NT2/D1 (cell line): ENCODE measurements around the gene RPN2.

Source experiments
- DNase-seq: peaks from one replicate; pipeline ENCODE4 v3.0.0-alpha.2; 2011; ENCODE audit warnings: low read depth, low spot score
- H3K27me3 ChIP-seq: 2 replicates; pipeline ENCODE4 v1.6.0; 2011; ENCODE audit warnings: mild to moderate bottlenecking; ENCODE audit not compliant: insufficient read length, insufficient read depth
- H3K36me3 ChIP-seq: 2 replicates; pipeline ENCODE4 v1.6.1; 2011; ENCODE audit warnings: mild to moderate bottlenecking, low read length, mixed read lengths; ENCODE audit not compliant: insufficient read depth, insufficient read length
- H3K4me1 ChIP-seq: 2 replicates; pipeline ENCODE4 v1.5.1; 2011; ENCODE audit not compliant: insufficient read depth, insufficient read length
- H3K4me3 ChIP-seq: 2 replicates; pipeline ENCODE4 v1.5.1; 2011; ENCODE audit warnings: low read depth; ENCODE audit not compliant: insufficient read length
- H3K9ac ChIP-seq: 2 replicates; pipeline ENCODE4 v1.6.0; 2011; ENCODE audit warnings: low read depth; ENCODE audit not compliant: insufficient read length
- H3K9me3 ChIP-seq: 2 replicates; pipeline ENCODE4 v1.5.1; 2011; ENCODE audit warnings: mild to moderate bottlenecking, low read length; ENCODE audit not compliant: insufficient read depth
- SUZ12 ChIP-seq: IDR thresholded peaks from 2 replicates; pipeline ENCODE4 v1.6.1; 2011; ENCODE audit not compliant: insufficient read length, insufficient read depth; ENCODE audit errors: extremely low read depth
- YY1 ChIP-seq: IDR thresholded peaks from 2 replicates; pipeline ENCODE4 v1.6.1; 2011; ENCODE audit not compliant: insufficient read length, insufficient read depth
- ZNF274 ChIP-seq: IDR thresholded peaks from 2 replicates; pipeline ENCODE4 v1.6.1; 2011; ENCODE audit warnings: mild to moderate bottlenecking, low read depth, low read length

The RPN2 gene

DNA sequence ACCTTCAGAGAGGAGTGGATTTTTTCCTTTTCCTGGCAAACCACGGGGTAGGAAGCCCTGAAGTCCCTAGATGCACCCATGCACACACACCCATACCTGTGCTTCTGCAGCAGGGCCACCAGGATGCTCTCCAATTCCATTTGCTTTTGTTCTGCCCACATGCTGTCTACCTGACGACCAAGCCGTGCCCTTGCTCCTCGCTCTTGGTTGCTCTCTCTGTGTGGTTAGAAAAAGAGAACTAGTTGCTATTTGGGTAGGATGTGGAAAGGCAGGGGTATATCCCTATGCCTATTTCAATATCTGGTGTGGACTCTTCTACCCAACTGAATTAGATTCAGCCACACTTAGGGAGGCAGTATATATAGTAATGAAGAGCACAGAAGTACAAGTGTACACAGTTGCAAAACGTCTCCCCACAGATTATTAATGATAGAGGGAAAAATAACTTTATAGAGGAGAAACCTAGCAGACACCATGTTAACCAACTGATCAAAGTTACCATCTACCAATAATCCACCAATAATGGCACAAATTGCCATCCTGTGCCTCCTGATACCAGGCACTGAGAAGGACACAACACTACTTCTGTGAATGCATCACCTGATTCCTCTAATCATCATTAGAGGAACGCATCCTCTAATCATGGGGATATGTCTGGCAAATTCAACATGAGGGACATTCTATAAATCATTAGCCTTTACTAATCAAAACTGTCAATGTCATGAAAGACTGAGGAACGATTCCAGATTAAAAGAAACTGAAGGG, 75.2 kb downstream of the RPN2 start:
- Histone ChIP-seq H3K36me3 (no peaks in the 10 kb centered on the region), H3K9me3 (no peaks in the 10 kb centered on the region), H3K9ac (no peak overlapping the region), H3K4me1 (peaks cover 20% of the 10 kb centered on the region), H3K4me3 (no peak overlapping the region), H3K27me3 (no peaks in the 10 kb centered on the region)
- no peak for DNase-seq
- TF ChIP-seq SUZ12 (no peak), YY1 (no peak), ZNF274 (no peak)

GRCh38 chr20:37256286-37256685, 77.2 kb downstream of the RPN2 start:
- H3K27me3 ChIP-seq = no peaks in the 10 kb centered on the region
- DNase-seq = no peak
- H3K9ac ChIP-seq = no peak overlapping the region
- H3K4me3 ChIP-seq = no peak overlapping the region
- TF ChIP-seq YY1 (no peak), ZNF274 (no peak), SUZ12 (no peak)
- peaks cover 25% of the 10 kb centered on the region for H3K4me1 ChIP-seq
- no peaks in the 10 kb centered on the region for H3K36me3 ChIP-seq
- no peaks in the 10 kb centered on the region for H3K9me3 ChIP-seq

GRCh38 chr20:37257530-37257929, 78.4 kb downstream of the RPN2 start:
- Histone ChIP-seq H3K27me3 (no peaks in the 10 kb centered on the region), H3K4me1 (peaks cover 19% of the 10 kb centered on the region), H3K9ac (no peak overlapping the region), H3K9me3 (no peaks in the 10 kb centered on the region), H3K36me3 (no peaks in the 10 kb centered on the region), H3K4me3 (no peak overlapping the region)
- no peak for DNase-seq
- TF ChIP-seq YY1 (no peak), SUZ12 (no peak), ZNF274 (no peak)

- TF ChIP-seq YY1 (no peak), ZNF274 (no peak), SUZ12 (no peak)
- no peaks in the 10 kb centered on the region for H3K27me3 ChIP-seq
- H3K36me3 ChIP-seq = no peaks in the 10 kb centered on the region
- no peak for DNase-seq
- H3K9ac ChIP-seq = peak overlapping the region; percentile 51
- H3K4me3 ChIP-seq = no peak overlapping the region
- no peaks in the 10 kb centered on the region for H3K9me3 ChIP-seq
- H3K4me1 ChIP-seq = peaks cover 19% of the 10 kb centered on the region
Observed at GRCh38 chr20:37257988-37258387, 78.9 kb downstream of the RPN2 start.

DNA sequence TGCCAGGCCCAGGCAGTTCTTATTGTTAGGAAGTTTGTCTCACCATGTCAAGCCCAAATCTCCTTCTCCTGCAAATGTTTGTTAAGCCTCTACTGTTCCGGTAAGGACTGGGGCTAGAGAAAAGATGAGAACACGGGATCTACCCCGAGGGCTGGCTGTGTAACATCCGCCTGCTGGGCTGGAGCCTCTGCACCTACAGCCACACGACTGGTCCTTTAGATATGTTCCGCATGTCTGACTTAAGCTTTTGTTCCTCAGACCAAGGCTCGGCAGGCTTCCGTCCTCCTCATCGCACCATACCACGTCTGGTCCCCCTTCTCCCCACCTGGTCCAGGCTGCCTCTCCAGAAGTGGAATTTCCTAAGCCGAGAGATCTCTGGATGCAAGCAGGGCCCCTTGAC, 79.9 kb downstream of the RPN2 start:
- Histone ChIP-seq H3K36me3 (no peaks in the 10 kb centered on the region), H3K27me3 (no peaks in the 10 kb centered on the region), H3K9me3 (no peaks in the 10 kb centered on the region), H3K4me3 (no peak overlapping the region), H3K4me1 (peaks cover 19% of the 10 kb centered on the region), H3K9ac (peak overlapping the region; percentile 61)
- DNase-seq = no peak
- no peak for TF ChIP-seq SUZ12

DNA sequence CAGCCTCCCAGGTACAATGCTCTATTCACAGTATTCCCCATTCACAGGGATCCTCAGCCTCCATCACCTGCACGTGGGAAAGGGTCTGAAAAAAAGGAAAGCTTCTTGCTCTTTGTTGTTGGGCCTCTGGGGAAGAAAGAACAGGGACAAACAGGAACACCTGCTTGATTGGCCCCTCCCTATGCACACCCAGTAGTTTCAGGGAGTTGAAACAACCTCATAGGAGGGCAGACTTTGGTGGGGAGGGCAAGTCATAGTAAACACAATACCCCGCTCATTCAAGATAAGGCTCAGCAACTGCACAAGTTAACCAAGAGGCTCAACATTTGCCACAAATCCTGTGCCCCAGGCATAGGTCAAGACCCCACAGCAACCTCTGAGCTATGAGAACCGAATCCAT, 80.7 kb downstream of the RPN2 start:
- Histone ChIP-seq H3K9ac (peak overlapping the region; percentile 61), H3K4me1 (peaks cover 19% of the 10 kb centered on the region), H3K4me3 (no peak overlapping the region), H3K27me3 (no peaks in the 10 kb centered on the region), H3K36me3 (no peaks in the 10 kb centered on the region), H3K9me3 (no peaks in the 10 kb centered on the region)
- TF ChIP-seq SUZ12 = no peak
- no peak for TF ChIP-seq YY1
- no peak for TF ChIP-seq ZNF274
- no peak for DNase-seq

DNA sequence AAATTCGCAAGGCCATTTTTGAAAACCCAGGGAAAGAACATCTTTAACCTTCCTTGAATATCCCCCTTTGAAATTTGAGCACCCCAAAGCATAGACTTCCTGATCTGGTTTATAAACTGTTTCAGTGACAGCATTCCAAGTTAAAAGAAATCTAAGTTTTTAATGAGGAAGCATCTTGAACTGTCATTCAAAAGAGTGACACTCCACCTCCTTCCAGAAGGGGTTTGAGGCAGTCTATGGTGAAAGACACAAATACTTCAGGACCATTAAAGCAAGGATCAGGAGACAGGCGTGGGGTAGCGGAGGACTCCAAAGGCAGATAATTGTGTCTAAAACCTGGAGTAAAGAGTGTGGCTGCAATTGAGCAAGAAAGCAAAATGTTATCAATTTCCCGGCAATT, 81.8 kb downstream of the RPN2 start:
- no peak for TF ChIP-seq ZNF274
- TF ChIP-seq YY1 = no peak
- no peak for TF ChIP-seq SUZ12
- H3K36me3 ChIP-seq = no peaks in the 10 kb centered on the region
- no peaks in the 10 kb centered on the region for H3K27me3 ChIP-seq
- H3K9me3 ChIP-seq = no peaks in the 10 kb centered on the region
- H3K4me3 ChIP-seq = no peak overlapping the region
- no peak overlapping the region for H3K9ac ChIP-seq
- peaks cover 19% of the 10 kb centered on the region for H3K4me1 ChIP-seq
- DNase-seq = no peak
